HG02852 (cell line): ENCODE data around the gene RAP1GDS1.
"Not testable (repeated sequence)": the region's sequence is repeated elsewhere in the genome, so short reads cannot be mapped to it uniquely, and the experiment has no call there.

Experiments
- ATAC-seq: cut with Tn5 transposase; IDR thresholded peaks from one replicate; pipeline ENCODE4 v1.9.1; 2021; ENCODE audit warnings: mild to moderate bottlenecking, moderate library complexity; ENCODE audit not compliant: unreplicated experiment

RAP1GDS1 gene

DNA sequence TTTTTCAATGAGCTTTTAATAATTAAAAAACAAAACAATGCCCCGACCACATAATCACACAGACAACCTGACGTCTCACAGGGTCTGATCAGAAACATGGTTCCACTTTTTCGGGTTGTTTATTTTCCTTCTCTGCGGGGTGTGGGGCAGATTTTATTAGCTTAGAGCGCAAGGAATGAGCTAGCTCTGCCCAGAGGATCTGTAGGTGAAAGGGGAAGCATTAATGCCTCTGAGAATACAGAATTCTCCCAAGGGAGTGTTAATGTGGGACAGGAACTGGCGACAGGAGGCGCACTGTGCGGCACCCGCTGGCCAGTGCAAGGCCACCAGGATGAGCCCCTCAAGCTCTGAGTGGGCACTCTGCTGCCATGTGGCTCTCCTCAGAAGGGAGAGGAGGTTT, 215.7 kb downstream of the RAP1GDS1 start:
- no peak for ATAC-seq

DNA sequence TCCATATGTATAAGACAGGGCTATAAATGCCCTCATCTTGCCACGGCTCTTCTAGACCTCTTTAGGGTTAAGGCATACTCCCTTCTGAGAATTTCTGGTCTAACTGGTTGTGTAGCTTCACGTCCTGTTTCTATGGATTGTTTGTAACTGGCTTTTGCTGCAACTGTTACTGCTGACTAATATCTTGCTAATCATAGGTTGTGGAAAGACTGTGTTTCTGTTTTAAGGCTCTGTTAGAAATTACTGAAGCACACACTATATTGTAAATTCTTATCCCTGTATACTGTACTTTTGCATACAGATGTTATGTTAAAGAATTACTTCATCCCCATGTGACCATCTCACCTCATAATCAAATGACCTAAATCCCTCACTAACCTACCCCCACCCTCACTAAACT, 218.4 kb downstream of the RAP1GDS1 start:
- ATAC-seq: not testable (repeated sequence)

DNA sequence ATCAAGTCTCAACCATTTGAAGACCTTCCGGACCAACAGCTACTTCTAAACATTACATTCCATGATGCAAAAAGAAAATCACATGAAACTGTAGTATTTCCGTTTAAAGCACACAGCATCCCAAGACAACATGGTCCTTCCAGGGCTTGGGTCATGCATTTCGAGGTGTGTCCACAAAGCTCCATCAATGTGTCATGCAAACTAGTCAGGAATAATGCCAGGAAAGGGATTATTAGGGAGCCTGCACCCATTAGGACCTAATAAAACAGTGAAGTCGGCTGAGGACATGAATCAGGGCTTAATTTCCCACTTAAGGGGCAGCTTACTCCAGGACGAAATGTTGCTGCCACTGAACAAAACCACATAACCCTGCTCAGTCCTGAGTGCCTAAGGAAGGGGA, 219.4 kb downstream of the RAP1GDS1 start:
- no peak for ATAC-seq

DNA sequence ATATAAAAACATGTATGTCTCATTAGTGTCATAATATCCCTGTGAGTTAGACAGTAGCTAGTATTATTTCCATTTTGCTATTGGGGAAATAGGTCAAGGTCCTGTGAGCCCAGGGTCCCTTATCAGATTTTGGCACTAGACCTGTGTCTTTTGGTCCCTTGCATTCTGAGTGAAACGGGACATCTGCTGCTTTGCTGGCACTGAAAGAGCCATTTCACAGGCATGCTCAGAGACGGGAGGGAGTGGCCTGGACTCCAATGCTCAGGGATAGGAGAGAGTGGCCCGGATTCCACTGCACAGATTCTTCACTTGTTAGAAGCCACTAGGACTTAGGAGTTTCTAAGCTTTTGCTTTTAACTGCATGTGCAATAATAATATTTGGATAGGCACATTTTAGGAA, 220.0 kb downstream of the RAP1GDS1 start:
- ATAC-seq: no peak

DNA sequence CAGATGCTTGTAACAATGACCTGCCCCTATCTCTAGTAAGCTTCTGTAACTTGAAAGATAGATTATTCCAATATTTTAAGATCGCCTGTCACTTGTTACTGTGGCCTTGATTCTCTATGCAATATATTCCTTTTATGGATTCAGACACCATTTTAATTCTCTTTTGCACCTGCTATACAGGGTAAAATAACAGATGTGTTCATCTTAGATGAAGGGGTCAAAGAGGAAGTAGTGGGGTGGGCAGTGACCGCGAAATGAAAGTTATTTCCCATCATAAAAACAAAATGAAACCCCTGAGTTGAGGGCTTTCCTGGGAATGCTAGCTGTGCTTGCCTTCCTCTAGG, 221.3 kb downstream of the RAP1GDS1 start:
- peak; percentile 30 for ATAC-seq

DNA sequence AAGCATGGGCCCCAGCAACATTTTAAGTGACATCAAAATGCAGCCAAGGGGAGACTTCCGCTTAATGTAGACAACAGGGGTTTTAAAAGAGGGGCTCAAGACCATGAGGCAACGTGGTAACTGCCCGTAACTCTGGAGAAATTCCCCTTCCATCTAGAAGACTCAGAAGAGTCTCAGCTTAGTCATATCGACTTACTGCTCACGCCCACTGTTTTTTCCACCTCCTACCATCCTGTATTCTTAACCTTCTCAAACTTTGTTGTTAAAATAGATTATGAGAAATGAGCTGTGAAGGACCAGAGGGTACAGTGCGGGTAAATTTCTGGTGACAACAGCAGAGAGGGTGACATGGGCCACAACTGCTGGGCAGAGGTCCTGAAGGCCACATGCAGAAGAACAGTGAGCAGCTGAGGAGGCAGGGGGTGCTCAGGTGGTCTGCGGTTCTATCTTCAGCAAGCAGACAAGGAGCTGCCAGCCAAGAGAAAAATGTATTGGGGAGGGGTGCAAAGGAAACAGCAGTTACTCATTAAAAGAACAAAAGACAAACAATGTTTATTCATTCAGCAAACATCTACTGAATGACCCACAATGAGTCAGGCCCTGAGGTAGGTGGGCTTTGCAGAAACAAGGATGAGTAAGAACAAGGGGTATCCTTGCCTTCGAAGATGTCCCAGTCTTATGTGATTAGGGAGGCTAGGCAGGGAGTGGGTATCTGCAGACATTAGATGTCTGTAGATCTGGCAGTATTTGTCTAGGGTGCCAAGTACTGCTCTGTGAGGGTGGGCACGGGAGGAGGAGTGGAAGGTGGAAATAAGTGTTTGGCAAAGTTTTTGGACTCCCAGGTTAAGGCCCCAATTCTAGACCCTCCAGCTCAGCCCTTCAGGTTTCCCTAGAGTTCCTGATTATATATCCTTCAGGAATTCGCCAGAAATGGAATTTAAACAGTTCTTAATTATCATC, 221.9 kb downstream of the RAP1GDS1 start:
- ATAC-seq: peak; percentile 95

DNA sequence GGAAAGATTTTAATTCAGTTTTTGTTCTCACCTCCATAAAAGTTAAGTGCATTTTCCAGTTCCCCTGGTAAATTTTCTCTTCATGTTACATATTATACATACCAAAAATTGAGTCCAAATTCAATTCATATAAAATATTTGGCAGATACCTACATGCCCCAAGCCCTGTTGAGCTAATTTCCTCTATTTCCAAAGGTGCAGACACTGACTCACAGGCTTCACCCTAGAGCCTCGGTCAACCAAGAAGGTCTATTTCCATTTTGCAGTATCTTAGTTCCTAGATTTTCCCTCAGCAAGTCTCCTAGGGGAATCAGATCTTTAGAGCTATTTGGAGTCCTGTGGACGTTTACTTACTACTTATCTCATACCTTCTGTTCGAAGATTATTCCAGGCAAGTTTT, 222.8 kb downstream of the RAP1GDS1 start:
- ATAC-seq: no peak

DNA sequence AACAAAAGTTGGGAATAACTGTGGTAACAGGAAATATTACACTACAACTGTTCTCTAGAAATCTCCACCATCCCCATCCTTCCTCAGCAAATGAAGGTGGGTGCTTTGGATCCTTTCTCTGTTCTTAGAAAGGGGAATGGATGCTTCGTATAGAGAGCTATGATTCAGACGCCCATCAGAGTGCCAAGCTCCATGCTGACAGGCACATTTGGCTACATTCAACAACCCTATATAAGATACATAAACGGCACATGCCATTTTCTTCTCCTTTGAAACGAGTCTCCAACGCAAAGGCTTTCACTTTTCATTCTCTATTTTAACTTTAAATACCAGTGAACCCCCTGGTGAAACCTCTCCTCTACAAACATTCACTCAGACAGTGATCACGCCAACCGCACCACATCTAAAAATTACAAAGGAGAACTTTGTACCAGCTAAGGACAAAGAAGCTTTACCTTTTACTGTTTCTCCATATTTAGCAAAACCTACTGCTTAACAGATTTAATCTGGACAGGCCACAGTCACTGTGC, 224.7 kb downstream of the RAP1GDS1 start:
- ATAC-seq: no peak

DNA sequence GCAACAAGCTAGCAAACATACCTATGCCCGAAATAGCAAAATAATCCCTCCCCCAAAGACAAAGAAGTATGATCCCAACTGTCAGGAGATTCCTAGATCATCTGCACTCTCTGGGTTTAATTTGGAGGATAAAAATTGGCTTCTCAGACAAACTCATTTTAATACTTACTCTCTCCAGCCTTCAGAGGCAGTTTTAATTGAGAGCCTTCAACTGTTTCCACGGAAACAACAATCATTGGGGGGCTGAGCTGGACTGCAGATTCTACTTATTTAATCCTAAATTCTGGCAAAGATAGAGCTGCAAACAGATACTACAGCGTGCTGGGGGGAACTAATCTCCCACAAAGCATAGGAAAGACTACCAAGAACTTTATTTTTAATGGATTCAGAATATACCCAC, 229.1 kb downstream of the RAP1GDS1 start:
- no peak for ATAC-seq

DNA sequence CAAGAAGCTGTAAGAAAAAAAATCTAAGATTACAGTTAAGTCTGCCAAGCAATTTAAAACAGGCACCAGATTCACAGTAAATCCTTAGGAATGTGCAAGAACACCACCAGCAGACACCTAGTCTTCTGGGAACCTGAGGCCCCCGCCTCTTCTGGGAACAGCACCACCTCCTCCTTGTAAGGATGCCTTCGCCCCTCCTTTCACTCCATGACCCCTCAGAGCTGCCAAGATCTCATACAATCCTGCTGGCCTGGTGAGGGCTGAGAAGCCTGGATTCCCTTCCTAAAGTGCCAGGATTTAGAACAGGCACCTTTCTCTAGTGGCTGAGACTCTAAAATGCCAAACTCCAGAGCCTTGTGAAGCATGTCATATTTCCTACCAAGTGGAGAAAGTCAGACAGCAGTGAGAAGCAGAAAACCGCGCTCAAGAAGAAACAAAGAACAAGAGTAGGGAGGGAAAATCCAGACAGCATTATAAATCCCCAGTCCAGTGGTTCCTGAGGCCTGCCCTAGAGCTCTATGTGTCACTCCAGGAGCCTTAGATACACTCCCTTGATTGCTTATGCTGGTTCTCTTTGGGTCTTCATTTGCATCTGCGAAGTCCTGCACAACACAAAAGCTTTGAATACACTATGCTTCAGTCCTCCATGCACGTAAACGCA, 230.8 kb downstream of the RAP1GDS1 start:
- ATAC-seq: no peak

DNA sequence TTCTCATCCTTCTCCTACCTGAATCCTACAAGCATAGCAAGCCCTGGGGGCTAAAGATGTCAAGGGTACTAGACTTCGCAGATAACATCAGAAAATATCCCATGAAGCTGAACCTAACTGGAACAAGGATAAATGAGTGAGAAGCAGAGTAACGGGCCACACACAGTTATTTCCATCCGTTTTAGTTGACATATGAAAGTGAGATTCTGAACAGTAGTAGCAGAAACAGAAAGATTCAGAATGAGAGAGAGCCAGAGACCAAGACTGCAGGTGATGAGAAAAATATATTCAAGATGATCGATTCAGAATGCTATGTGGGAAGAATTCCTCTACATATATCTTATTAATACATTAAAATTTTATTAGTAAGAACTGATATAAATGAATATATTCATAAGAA, 232.1 kb downstream of the RAP1GDS1 start:
- ATAC-seq: peak; percentile 86
